Measurements from ENCODE around the gene PPARD.

The PPARD gene

GRCh38 chr6:35469751-35470662 is 127.6 kb downstream of the PPARD start:
- intact Hi-C loops (cut with DNase I; ENCODE audit: low total_unique reads): loop anchor here (2.0 to 5.0 kb wide), 2 partner anchors 27 to 128 kb away; partner anchors contain the start of genes PPARD and TEAD3
- peaks cover 37 to 75% (median 50%) of the 10 kb centered on the region in 3 donors for H3K36me3 ChIP-seq
- H3K27me3 ChIP-seq: no peaks in the 10 kb centered on the region
- TF ChIP-seq, protein P1, sequence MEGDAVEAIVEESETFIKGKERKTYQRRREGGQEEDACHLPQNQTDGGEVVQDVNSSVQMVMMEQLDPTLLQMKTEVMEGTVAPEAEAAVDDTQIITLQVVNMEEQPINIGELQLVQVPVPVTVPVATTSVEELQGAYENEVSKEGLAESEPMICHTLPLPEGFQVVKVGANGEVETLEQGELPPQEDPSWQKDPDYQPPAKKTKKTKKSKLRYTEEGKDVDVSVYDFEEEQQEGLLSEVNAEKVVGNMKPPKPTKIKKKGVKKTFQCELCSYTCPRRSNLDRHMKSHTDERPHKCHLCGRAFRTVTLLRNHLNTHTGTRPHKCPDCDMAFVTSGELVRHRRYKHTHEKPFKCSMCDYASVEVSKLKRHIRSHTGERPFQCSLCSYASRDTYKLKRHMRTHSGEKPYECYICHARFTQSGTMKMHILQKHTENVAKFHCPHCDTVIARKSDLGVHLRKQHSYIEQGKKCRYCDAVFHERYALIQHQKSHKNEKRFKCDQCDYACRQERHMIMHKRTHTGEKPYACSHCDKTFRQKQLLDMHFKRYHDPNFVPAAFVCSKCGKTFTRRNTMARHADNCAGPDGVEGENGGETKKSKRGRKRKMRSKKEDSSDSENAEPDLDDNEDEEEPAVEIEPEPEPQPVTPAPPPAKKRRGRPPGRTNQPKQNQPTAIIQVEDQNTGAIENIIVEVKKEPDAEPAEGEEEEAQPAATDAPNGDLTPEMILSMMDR (IDR thresholded peaks at IDR 0.05): no peak
- no peak for DNase-seq
- H3K4me1 ChIP-seq: peaks cover 0 to 49% (median 26%) of the 10 kb centered on the region in 4 donors
- no peaks in the 10 kb centered on the region for H3K9me3 ChIP-seq
- H3K27ac ChIP-seq: peak overlapping the region; percentile 83 to 86
- peak overlapping the region; percentile 63 to 80 for H3K4me3 ChIP-seq

GRCh38 chr6:35470663-35471120 is 128.3 kb downstream of the PPARD start:
- H3K4me1 ChIP-seq: peaks cover 0 to 49% (median 26%) of the 10 kb centered on the region in 4 donors
- TF ChIP-seq, protein P1 (IDR thresholded peaks at IDR 0.05): no peak
- H3K4me3 ChIP-seq: no peak overlapping the region
- peak overlapping the region; percentile 11 to 86 for H3K27ac ChIP-seq
- peaks cover 43 to 76% (median 57%) of the 10 kb centered on the region in 3 donors for H3K36me3 ChIP-seq
- H3K9me3 ChIP-seq: no peaks in the 10 kb centered on the region
- H3K27me3 ChIP-seq: no peaks in the 10 kb centered on the region
- intact Hi-C loops (cut with DNase I; ENCODE audit: low total_unique reads): no loop called here
- no peak for DNase-seq

GRCh38 chr6:35471836-35472345 is 129.5 kb downstream of the PPARD start:
- intact Hi-C loops (cut with DNase I; ENCODE audit: low total_unique reads): no loop called here
- H3K36me3 ChIP-seq: peaks cover 46 to 77% (median 62%) of the 10 kb centered on the region in 3 donors
- no peak overlapping the region for H3K4me3 ChIP-seq
- peaks cover 0 to 49% (median 26%) of the 10 kb centered on the region in 4 donors for H3K4me1 ChIP-seq
- no peaks in the 10 kb centered on the region for H3K9me3 ChIP-seq
- no peaks in the 10 kb centered on the region for H3K27me3 ChIP-seq
- peak overlapping the region; percentile 20 to 86 for H3K27ac ChIP-seq
- TF ChIP-seq, protein P1 (IDR thresholded peaks at IDR 0.05): no peak
- no peak for DNase-seq

DNA sequence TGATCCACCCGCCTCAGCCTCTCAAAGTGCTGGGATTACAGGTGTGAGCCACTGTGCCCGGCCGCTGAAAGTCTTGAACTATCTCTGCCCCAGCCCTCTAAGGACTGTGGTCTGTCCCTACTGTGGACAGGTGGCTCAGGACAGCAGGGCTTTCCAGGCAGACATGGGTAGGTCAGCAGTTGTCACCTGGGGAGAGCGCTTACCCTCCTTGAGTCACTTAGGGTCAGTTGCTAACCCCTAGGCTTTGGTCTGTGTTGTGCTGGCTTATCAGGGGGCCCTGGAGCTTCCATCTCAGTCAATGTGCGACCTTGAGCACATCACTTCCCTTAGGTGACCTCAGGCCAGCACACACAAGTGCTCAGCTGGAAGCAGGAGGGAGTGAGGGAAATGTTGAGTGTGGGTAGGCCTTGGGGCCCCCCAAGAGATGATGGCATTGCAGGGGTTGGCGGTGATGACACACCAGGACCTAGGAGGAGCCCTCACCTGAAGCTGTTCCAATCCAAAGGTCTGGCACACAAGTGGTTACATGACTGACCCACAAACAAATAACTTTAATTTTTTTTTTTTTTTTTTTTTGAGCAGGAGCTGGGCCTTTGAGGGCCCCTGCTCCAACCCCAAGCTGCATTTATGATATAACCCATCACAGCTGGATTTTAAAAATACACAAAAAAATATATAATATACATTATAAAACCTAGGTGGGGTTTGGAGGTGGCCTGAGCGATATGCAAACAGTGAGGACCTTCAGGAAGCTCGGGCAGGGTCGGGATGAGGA is 130.9 kb downstream of the PPARD start:
- no peaks in the 10 kb centered on the region for H3K9me3 ChIP-seq
- DNase-seq: no peak
- no peak overlapping the region for H3K4me3 ChIP-seq
- TF ChIP-seq, protein P1 (IDR thresholded peaks at IDR 0.05): no peak
- H3K36me3 ChIP-seq: peaks cover 49 to 90% (median 69%) of the 10 kb centered on the region in 3 donors
- H3K27me3 ChIP-seq: no peaks in the 10 kb centered on the region
- intact Hi-C loops (cut with DNase I; ENCODE audit: low total_unique reads): no loop called here
- H3K4me1 ChIP-seq: peaks cover 0 to 42% (median 24%) of the 10 kb centered on the region in 4 donors
- peak overlapping the region in 1 of 2 donors; percentile 38 for H3K27ac ChIP-seq

GRCh38 chr6:35473850-35474130 is 131.4 kb downstream of the PPARD start:
- Histone ChIP-seq H3K9me3 (no peaks in the 10 kb centered on the region), H3K4me1 (peaks cover 0 to 42% (median 24%) of the 10 kb centered on the region in 4 donors), H3K4me3 (no peak overlapping the region), H3K27ac (peak overlapping the region in 1 of 2 donors; percentile 38), H3K36me3 (peaks cover 52 to 95% (median 73%) of the 10 kb centered on the region in 3 donors), H3K27me3 (no peaks in the 10 kb centered on the region)
- DNase-seq: no peak
- TF ChIP-seq, protein P1 (IDR thresholded peaks at IDR 0.05): no peak
- intact Hi-C loops (cut with DNase I; ENCODE audit: low total_unique reads): no loop called here

Data from tibial artery (tissue), 4 donors.